Ascending aorta (tissue), 2 donors: ENCODE results near the gene LEMD3. TPM values are rescaled to one million over a fixed set of nuclear protein-coding genes. Genes with fewer than 3 reads are reported as not detected.

Experiments
- DNase-seq, 2 donors: peaks; one replicate each; pipeline ENCODE4 v3.0.0-alpha.2; 2019; ENCODE audit warnings: low spot score in 2 of 2
- H3K27ac ChIP-seq, 2 donors: fragments of 200-600 bp; sonication (generic); one replicate each; pipeline ENCODE4 v1.5.1; 2016 to 2017; ENCODE audit warnings: mild to moderate bottlenecking in 1 of 2
- H3K27me3 ChIP-seq: fragments of 200-600 bp; sonication (generic); one replicate; pipeline ENCODE4 v1.5.1; 2017
- H3K36me3 ChIP-seq, 2 donors: fragments of 200-600 bp; sonication (generic); one replicate each; pipeline ENCODE4 v1.5.1; 2016
- H3K4me1 ChIP-seq, 2 donors: fragments of 200-600 bp; sonication (generic); one replicate each; pipeline ENCODE4 v1.5.1; 2016 to 2017; ENCODE audit warnings: mild to moderate bottlenecking in 1 of 2
- H3K4me3 ChIP-seq, 2 donors: fragments of 200-600 bp; sonication (generic); one replicate each; pipeline ENCODE4 v1.5.1; 2016 to 2017; ENCODE audit warnings: mild to moderate bottlenecking in 1 of 2
- H3K9me3 ChIP-seq, 2 donors: fragments of 200-600 bp; sonication (generic); one replicate each; pipeline ENCODE4 v1.5.1; 2016
- CTCF ChIP-seq, 3 experiments: fragments of 200-600 bp in 2 of 3; fragments of 450-650 bp in 1 of 3; sonication (generic) in 2 of 3; IDR thresholded peaks; one replicate each; pipeline ENCODE4 v1.5.1; 2016 to 2019; ENCODE audit warnings: antibody characterized with exemption in 3 of 3, mild to moderate bottlenecking in 1 of 3, moderate library complexity in 1 of 3
- intact Hi-C: fragments of 100-400 bp; cut with DNase I; formaldehyde crosslinking; loops from one replicate; pipeline ENCODE4 v1.15.1; 2023
- total RNA-seq: library from RNA; depleted of rRNA; stranded (reverse); fragments of >200 nt; gene quantifications from one replicate; pipeline ENCODE4 v1.1.0, GENCODE V29; 2016

Gene LEMD3
- total RNA-seq, 1 donor from 2014 or later = 10.6 TPM

DNA sequence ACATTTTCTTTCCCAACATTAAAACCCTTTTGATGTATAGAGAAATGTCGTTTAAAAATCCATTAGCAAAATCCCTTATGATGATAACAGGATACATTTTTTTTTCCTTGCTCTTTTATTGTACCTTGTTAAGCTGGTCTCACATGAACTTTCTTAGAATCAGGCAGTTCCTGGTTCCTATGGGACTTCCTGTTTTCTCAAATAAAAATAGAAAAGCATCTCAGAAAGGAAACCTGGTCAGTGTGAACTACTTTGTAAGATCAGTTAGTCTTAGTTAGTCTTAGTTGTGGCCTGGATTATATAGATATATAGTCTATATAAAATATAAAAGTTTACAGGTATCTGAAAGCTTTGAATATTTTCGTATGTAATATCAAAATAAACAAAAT is 40.3 kb downstream of the LEMD3 start:
- H3K9me3 ChIP-seq = no peaks in the 10 kb centered on the region
- intact Hi-C loops = no loop called here
- no peak for TF ChIP-seq CTCF (IDR thresholded peaks at IDR 0.05)
- H3K4me3 ChIP-seq = no peak overlapping the region
- H3K4me1 ChIP-seq = peaks cover 4 to 9% of the 10 kb centered on the region in 2 donors
- peaks cover 0 to 5% of the 10 kb centered on the region in 2 donors for H3K36me3 ChIP-seq
- no peak overlapping the region for H3K27ac ChIP-seq
- DNase-seq = no peak
- H3K27me3 ChIP-seq = no peaks in the 10 kb centered on the region

DNA sequence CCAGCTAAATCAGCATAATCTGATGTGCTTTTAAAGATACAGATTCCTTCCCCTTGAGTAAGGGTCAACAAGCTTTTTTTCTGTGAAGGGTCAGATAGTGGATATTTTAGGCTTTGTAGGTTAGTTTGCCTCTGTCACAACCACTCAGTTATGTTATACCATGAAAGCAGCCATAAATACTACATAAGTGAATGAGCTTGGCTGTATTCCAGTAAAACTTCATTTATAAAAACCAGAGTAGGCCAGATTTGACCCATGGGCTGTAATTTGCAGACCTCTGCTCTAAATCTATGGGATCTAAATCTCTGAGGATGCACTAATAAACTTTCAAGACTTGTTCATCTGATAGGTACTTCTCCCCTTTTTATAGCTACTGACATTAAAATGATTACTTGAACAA is 47.7 kb downstream of the LEMD3 start:
- no peak for TF ChIP-seq CTCF (IDR thresholded peaks at IDR 0.05)
- peaks cover 3 to 16% of the 10 kb centered on the region in 2 donors for H3K9me3 ChIP-seq
- peaks cover 10 to 44% of the 10 kb centered on the region in 2 donors for H3K36me3 ChIP-seq
- H3K27ac ChIP-seq = no peak overlapping the region
- no peak overlapping the region for H3K4me3 ChIP-seq
- H3K27me3 ChIP-seq = no peaks in the 10 kb centered on the region
- DNase-seq = no peak
- no peaks in the 10 kb centered on the region for H3K4me1 ChIP-seq
- intact Hi-C loops = no loop called here

DNA sequence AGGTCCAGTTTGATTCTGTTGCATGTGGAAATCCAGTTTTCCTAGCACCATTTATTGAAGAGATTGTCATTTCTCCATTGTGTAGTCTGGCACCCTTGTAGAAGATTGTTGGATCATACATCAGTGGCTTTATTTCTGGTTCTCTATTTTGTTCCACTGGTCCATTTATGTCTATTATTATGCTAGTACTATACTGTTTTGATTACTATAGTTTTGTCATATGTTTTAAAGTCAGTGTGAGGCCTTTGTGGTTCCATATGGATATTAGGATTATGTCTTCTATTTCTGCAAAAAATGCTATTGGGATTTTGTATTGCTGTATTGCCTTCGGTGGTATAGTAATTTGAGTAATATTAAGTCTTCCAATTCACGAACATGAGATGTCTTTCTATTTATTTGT is 51.4 kb downstream of the LEMD3 start:
- Histone ChIP-seq H3K4me1 (no peaks in the 10 kb centered on the region), H3K4me3 (no peak overlapping the region), H3K9me3 (peaks cover 3 to 22% of the 10 kb centered on the region in 2 donors), H3K27me3 (no peaks in the 10 kb centered on the region), H3K27ac (no peak overlapping the region), H3K36me3 (peaks cover 10 to 37% of the 10 kb centered on the region in 2 donors)
- TF ChIP-seq CTCF (IDR thresholded peaks at IDR 0.05) = no peak
- DNase-seq = no peak
- intact Hi-C loops = no loop called here

DNA sequence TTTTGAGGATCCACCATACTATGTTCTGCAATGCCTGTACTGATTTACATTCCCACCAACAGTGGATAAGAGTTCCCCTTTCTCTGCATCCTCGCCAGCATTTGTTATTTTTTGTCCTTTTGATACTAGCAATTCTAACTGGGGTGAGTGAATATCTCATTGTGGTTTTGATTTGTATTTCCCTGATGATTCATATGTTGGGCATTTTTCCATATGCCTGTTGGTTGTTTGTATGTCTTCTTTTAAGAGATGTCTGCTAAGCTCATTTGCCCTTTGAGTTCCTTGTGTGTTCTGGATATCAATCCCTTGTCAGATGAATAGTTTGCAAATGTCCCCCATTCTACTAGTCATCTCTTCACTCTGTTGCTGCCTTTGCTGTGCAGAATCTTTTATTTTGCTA is 60.1 kb downstream of the LEMD3 start:
- H3K9me3 ChIP-seq = peaks cover 6 to 18% of the 10 kb centered on the region in 2 donors
- H3K27me3 ChIP-seq = no peaks in the 10 kb centered on the region
- TF ChIP-seq CTCF (IDR thresholded peaks at IDR 0.05) = no peak
- peaks cover 0 to 7% of the 10 kb centered on the region in 2 donors for H3K4me1 ChIP-seq
- DNase-seq = no peak
- H3K27ac ChIP-seq = no peak overlapping the region
- H3K36me3 ChIP-seq = peaks cover 6 to 15% of the 10 kb centered on the region in 2 donors
- no peak overlapping the region for H3K4me3 ChIP-seq
- intact Hi-C loops = no loop called here

- no peak overlapping the region for H3K4me3 ChIP-seq
- H3K27me3 ChIP-seq = no peaks in the 10 kb centered on the region
- DNase-seq = no peak
- H3K9me3 ChIP-seq = peaks cover 6 to 18% of the 10 kb centered on the region in 2 donors
- no peak overlapping the region for H3K27ac ChIP-seq
- intact Hi-C loops = loop anchor here (2.0 to 5.0 kb wide), 2 partner anchors 60 to 342 kb away; no protein-coding TSS in a partner anchor
- H3K4me1 ChIP-seq = peaks cover 0 to 7% of the 10 kb centered on the region in 2 donors
- peaks cover 6 to 15% of the 10 kb centered on the region in 2 donors for H3K36me3 ChIP-seq
- TF ChIP-seq CTCF (IDR thresholded peaks at IDR 0.05) = peak; percentile 23 to 50 (median 41)
These were observed 63.2 kb downstream of the LEMD3 start for GRCh38 chr12:65232476-65233077.
